Measurements from ENCODE around the gene ALDH5A1. TPM values are rescaled to one million over a fixed set of nuclear protein-coding genes. Genes with fewer than 3 reads are reported as not detected.

ALDH5A1 gene
- total RNA-seq (2014; rRNA removed; shearing (Covaris generic)), result 0.66 and 0.78 TPM in 2 replicates

DNA sequence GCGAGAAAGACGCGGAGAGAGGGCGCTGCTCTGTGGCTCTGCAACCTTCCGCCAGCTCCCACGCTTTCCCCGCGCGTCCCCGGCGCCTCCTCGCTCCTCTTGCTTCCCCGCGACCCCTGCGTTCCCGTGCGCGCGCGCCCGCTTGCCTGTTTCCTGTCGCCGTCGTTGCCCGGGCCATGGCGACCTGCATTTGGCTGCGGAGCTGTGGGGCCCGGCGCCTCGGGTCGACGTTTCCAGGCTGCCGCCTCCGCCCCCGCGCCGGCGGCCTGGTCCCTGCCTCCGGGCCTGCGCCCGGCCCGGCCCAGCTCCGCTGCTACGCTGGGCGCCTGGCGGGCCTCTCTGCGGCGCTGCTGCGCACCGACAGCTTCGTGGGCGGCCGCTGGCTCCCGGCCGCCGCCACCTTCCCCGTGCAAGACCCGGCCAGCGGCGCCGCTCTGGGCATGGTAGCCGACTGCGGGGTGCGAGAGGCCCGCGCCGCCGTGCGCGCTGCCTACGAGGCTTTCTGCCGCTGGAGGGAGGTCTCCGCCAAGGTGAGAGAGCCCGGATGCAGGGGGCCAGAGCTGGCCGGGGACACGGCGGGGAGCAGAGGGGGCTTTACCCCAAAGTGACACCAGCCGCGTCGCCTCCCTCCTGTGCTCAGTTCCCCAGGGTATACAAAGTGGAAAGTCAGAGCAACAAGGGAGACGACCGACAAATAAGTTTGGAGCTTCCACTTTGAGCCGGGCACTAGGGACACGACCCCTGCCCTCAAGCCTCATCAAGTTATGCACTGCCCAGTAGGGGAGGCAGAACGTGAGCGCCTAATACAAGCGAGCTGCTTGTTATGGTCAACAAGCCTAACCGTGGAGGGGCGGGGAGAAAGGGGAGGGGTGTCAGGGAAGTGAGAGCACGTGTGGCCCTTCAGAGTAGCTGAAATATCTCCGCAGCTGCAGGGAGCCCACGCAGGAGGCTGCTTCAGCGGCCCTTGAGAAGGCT is at the start of gene ALDH5A1:
ALDH5A1 (plus strand) TSS at position 149 of the 975 bp plus-strand sequence; CDS start at position 177, 28 bp downstream.
- no peak within 1 kb of the TSS for H3K27ac ChIP-seq
- H3K27me3 ChIP-seq (replicated peaks), result 0 out of 2 replicates have a peak, but pooled peaks cover 11% of the 10 kb centered on the region
- no peaks in the 10 kb centered on the region for H3K9me3 ChIP-seq (replicated peaks)
- DNase-seq (ENCODE audit: low read depth in 1 of 2, low spot score in 2 of 2), result peak; percentile 52 to 56
- H3K4me3 ChIP-seq, result peak within 1 kb of the TSS; percentile 55
- peaks cover 13% of the 10 kb centered on the region for H3K4me1 ChIP-seq (replicated peaks)
- no peaks in the 10 kb centered on the region for H3K36me3 ChIP-seq

DNA sequence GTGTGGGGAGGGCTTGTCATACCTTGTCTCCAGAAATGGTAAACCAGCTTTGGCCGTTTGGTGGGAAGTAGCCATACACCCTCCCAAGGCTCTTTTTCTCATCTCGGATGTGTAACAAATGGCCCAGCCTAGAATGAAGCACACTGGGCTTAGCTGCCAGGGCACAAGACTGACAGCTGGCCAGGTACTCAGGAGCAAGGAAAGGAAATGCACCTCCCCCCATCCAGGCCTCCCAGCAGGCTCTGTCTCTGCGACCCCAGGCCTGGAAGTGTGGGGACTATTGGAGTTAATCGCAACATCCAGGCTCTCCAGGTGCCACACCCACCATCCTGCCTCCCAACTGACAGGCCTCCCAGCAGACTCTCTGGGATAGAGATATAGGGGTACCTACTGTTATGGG is 49.1 kb upstream of the ALDH5A1 start:
- no peak overlapping the region for H3K27ac ChIP-seq
- H3K27me3 ChIP-seq (replicated peaks), result no peaks in the 10 kb centered on the region
- no peaks in the 10 kb centered on the region for H3K9me3 ChIP-seq (replicated peaks)
- H3K36me3 ChIP-seq, result no peaks in the 10 kb centered on the region
- H3K4me3 ChIP-seq, result no peak overlapping the region
- no peaks in the 10 kb centered on the region for H3K4me1 ChIP-seq (replicated peaks)
- no peak for DNase-seq (ENCODE audit: low read depth in 1 of 2, low spot score in 2 of 2)

DNA sequence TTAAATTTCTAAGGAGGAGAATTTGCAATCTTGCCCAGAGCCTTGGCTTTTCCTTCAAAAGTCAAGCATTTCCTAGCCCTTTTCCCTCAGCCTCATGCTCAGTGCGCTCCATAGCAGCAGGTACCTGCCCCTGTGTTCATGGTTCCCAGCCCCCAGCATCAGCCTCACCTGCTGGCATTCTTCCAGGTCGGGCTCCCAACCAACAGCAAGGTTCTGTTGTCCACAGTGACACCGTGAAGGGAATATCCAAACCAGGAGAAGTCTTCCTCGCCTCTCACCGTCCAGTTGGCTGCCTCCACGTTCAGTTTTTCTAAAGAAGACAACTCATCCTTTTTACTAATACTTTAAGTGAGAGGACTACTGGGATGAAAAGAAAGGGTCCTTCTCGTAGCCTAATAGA is 48.1 kb upstream of the ALDH5A1 start:
- no peaks in the 10 kb centered on the region for H3K9me3 ChIP-seq (replicated peaks)
- H3K4me1 ChIP-seq (replicated peaks), result no peaks in the 10 kb centered on the region
- H3K36me3 ChIP-seq, result no peaks in the 10 kb centered on the region
- no peak overlapping the region for H3K27ac ChIP-seq
- H3K27me3 ChIP-seq (replicated peaks), result no peaks in the 10 kb centered on the region
- no peak for DNase-seq (ENCODE audit: low read depth in 1 of 2, low spot score in 2 of 2)
- H3K4me3 ChIP-seq, result no peak overlapping the region

DNA sequence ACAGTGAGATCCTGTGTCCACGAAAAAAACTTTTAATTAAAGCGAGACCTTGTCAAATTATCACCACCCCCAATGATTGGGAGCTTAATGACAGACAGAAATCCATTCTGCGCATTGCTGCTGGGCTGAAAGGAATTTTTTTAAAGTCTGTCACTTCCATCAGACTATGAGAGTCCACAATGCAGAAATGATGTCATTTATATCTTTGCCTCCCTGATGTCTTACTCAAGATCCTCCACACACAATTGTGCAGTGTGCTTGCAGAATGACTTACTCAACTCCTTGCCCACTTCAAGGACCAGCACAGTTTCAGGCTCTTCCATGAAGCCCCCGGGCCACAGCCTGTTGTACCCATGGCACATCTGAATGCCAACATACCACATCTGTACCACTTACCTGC is 46.4 kb upstream of the ALDH5A1 start:
- H3K4me3 ChIP-seq, result no peak overlapping the region
- no peaks in the 10 kb centered on the region for H3K27me3 ChIP-seq (replicated peaks)
- no peaks in the 10 kb centered on the region for H3K36me3 ChIP-seq
- no peaks in the 10 kb centered on the region for H3K9me3 ChIP-seq (replicated peaks)
- DNase-seq (ENCODE audit: low read depth in 1 of 2, low spot score in 2 of 2), result no peak
- H3K27ac ChIP-seq, result no peak overlapping the region
- H3K4me1 ChIP-seq (replicated peaks), result no peaks in the 10 kb centered on the region

DNA sequence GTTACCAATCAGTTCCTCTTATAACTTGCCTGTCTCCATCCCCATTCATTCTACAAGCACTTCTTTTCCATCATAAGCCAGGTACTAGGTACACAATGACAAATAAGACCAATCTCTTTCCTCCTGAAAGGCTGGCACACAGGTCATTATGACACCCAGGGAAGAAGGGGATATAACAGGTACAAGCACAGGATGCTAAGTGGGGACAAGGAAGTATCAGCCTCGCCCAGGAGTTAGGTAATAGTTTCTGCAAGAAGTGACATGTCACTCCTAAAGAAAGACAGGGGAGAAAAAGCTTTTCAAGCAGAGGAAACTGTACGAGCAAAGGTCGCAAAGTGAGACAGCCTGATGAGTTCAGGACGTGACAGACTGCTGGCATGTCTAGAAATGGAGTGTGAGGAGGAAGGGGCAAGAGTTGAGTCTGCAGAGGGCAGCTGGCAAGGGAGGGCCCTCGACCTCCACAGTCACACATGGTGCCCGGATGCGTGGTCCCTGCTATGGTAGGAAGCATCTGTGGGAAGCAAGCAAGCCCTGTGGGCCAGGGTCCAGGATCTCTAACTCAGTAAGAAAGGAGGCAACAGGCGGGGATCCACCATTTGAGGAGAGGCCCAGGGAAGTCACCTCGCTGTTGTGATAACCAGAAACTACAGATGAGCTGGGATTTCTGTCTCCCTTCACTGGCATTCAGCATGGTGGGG is 45.8 kb upstream of the ALDH5A1 start:
- Histone ChIP-seq H3K9me3 (replicated peaks) (no peaks in the 10 kb centered on the region), H3K27me3 (replicated peaks) (no peaks in the 10 kb centered on the region), H3K36me3 (no peaks in the 10 kb centered on the region), H3K4me3 (no peak overlapping the region), H3K4me1 (replicated peaks) (no peaks in the 10 kb centered on the region), H3K27ac (no peak overlapping the region)
- DNase-seq (ENCODE audit: low read depth in 1 of 2, low spot score in 2 of 2), result no peak

DNA sequence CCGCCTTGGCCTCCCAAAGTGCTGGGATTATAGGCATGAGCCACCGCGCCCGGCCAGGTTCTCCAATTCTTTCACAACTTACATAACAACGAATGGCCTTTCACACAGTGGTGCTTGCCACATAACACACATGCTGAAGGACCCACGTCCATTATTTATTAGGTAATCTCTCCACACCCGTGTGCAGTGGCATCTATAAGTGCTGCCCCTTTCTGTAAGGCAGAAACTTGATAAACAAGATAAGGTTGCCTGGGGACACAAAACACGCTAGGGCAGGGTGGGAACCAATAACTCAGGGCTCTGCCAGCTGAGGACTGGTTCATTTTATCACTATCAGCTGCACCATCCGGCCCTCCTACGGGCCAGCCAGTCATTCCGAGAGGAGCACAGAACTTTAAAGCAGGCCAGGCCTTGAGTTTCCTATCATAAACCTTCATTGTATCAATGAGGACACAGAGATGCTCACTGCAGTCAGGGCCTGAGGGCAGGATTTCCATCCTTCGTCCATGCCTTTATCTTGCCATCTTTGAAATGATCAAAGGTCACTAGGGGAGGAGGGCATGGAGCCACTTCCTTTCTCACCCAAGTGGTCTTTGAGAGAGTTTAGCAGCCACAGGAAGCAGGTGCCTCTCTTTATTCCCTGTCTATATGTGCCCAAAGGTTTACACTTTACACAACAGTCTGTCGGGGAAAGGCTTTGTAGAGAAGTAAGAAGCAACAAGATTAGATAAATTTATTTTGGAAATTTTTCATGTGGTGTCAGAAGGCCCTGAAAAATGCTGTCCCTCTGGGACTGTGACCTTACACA is 43.0 kb upstream of the ALDH5A1 start:
- no peaks in the 10 kb centered on the region for H3K9me3 ChIP-seq (replicated peaks)

DNA sequence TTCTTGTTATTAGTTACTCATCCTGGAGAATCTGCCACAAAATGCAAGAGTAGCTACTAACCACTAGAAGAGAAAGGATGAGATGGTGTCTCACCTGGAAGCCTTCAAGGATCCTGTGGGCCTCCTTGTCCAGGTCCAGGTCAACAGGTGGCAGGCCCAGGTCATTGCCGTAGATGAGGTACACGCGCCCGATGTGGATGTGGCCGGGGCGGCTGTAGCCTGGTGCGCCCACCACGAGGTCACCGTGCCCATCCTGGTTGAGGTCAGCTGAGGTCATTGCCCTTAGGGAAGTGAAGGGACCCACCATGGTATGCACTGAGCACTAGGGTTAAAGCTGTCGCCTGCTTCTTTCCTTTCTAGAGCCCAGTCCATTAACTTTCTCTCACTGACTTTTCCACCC is 40.8 kb upstream of the ALDH5A1 start:
- no peak for DNase-seq (ENCODE audit: low read depth in 1 of 2, low spot score in 2 of 2)
- Histone ChIP-seq H3K27me3 (replicated peaks) (no peaks in the 10 kb centered on the region), H3K27ac (no peak overlapping the region), H3K9me3 (replicated peaks) (no peaks in the 10 kb centered on the region), H3K4me3 (no peak overlapping the region), H3K4me1 (replicated peaks) (no peaks in the 10 kb centered on the region), H3K36me3 (no peaks in the 10 kb centered on the region)

More for the DNA sequence above, 43.0 kb upstream of the ALDH5A1 start:
- H3K36me3 ChIP-seq, result no peaks in the 10 kb centered on the region
- H3K4me1 ChIP-seq (replicated peaks), result no peaks in the 10 kb centered on the region
- no peak overlapping the region for H3K27ac ChIP-seq
- no peaks in the 10 kb centered on the region for H3K27me3 ChIP-seq (replicated peaks)
- H3K4me3 ChIP-seq, result no peak overlapping the region
- no peak for DNase-seq (ENCODE audit: low read depth in 1 of 2, low spot score in 2 of 2)

DNA sequence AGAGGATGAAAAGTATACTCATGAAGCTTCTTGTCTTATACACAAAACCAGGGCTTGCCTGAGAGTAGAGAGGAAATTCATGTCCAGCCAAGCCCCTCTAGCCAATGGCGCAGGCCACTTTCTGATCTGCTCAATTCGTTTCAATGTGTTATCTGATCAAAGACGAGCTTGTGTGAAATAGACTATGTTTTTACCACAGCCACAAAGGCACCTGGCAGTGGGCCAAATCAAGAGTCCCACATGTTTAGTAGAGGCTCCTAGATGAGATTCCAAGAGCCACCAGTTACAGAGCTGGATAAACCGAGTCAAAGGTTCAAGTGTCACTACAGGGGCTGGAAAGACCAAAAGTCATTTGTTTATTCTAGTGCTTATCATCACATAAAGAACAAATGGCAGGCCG is 40.3 kb upstream of the ALDH5A1 start:
- no peaks in the 10 kb centered on the region for H3K9me3 ChIP-seq (replicated peaks)

DNA sequence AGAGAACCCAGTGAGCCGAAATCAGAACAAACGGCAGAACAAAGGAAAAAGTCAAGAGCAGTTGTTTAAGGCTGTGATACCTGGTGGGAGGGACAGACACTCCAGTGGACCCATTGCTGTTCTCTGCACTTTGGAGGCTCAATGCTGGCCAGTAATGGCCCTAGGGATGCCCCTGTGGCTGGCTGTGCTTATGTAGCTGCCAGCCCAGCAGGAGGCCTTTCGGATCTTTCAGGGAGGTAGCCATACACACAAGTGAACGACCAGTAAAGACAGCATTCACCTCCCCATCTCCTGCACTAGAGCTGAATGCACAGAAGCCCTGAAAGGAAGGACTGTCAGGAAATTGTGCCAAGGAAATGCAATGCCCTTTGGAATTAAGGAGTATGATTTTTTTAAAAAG is 39.7 kb upstream of the ALDH5A1 start:
- no peaks in the 10 kb centered on the region for H3K9me3 ChIP-seq (replicated peaks)
- H3K4me1 ChIP-seq (replicated peaks), result no peaks in the 10 kb centered on the region
- no peaks in the 10 kb centered on the region for H3K27me3 ChIP-seq (replicated peaks)
- no peak overlapping the region for H3K4me3 ChIP-seq
- H3K36me3 ChIP-seq, result no peaks in the 10 kb centered on the region
- DNase-seq (ENCODE audit: low read depth in 1 of 2, low spot score in 2 of 2), result no peak
- H3K27ac ChIP-seq, result no peak overlapping the region

More for the DNA sequence above, 40.3 kb upstream of the ALDH5A1 start:
- no peak overlapping the region for H3K4me3 ChIP-seq
- H3K27ac ChIP-seq, result no peak overlapping the region
- no peaks in the 10 kb centered on the region for H3K4me1 ChIP-seq (replicated peaks)
- no peaks in the 10 kb centered on the region for H3K36me3 ChIP-seq
- no peak for DNase-seq (ENCODE audit: low read depth in 1 of 2, low spot score in 2 of 2)
- H3K27me3 ChIP-seq (replicated peaks), result no peaks in the 10 kb centered on the region

DNA sequence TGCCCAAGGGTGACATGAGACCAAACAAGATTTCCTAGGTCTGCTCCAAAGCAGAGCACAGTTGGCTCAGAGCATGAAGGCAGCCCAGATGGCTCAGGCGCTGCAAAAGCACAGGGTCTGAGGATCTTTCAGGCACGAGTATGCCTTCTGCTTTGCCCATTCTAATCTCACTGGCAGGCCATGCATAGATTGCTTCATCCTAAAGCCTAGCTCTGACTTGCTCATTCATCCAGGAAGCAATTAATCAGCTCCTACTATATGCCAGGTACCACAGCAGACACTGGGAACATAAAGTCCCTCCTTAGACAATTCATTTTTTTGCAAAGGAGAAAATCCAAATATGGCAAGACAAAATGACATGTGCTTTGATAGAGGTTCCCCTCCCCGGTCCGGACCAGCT is 36.6 kb upstream of the ALDH5A1 start:
- no peaks in the 10 kb centered on the region; the same call in 1 of the 2 replicates for H3K27me3 ChIP-seq (replicated peaks)
- H3K27ac ChIP-seq, result no peak overlapping the region
- H3K36me3 ChIP-seq, result no peaks in the 10 kb centered on the region
- DNase-seq (ENCODE audit: low read depth in 1 of 2, low spot score in 2 of 2), result no peak
- no peak overlapping the region for H3K4me3 ChIP-seq
- no peaks in the 10 kb centered on the region for H3K9me3 ChIP-seq (replicated peaks)
- no peaks in the 10 kb centered on the region for H3K4me1 ChIP-seq (replicated peaks)

DNA sequence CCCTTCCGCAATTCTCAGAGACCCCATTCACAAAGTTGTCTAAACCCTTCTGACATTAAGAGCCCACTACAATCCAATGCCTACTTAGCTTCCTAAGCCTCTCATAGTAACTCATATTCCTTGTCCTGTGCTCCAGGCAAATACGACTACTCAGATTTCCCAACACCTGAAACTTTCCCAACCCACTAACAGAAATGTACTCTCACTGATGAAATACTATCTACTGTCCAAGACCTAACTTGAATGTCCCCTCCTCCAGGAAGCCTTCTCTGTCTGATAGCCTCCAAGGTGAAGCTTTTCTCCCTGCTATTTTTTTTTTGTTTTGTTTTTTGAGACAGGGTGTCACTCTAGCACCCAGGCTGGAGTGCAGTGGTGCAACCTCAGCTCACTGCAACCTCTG is 35.8 kb upstream of the ALDH5A1 start:
- DNase-seq (ENCODE audit: low read depth in 1 of 2, low spot score in 2 of 2), result no peak
- H3K4me3 ChIP-seq, result no peak overlapping the region

DNA sequence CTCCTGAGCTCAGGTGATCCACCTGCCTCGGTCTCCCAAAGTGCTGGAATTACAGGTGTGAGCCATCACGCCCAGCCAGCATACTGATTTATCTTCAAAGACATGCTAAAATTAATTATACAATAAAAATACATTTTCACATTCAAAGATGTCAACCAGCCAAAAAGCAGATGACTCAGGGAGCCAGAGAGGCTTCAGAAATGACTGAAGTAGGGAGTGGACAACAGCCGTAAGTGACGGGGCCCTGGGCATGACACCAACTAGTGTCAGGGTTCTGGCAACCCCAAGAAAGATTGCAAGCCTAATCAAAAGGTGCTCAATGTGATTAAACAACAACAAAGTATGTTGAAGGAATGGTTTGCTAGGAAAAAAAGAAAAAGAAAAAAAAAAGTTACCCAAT is 33.8 kb upstream of the ALDH5A1 start:
- no peak for DNase-seq (ENCODE audit: low read depth in 1 of 2, low spot score in 2 of 2)
- H3K36me3 ChIP-seq, result no peaks in the 10 kb centered on the region
- H3K27ac ChIP-seq, result no peak overlapping the region
- no peak overlapping the region for H3K4me3 ChIP-seq
- no peaks in the 10 kb centered on the region; the same call in 1 of the 2 replicates for H3K27me3 ChIP-seq (replicated peaks)
- H3K4me1 ChIP-seq (replicated peaks), result no peaks in the 10 kb centered on the region
- no peaks in the 10 kb centered on the region for H3K9me3 ChIP-seq (replicated peaks)

More for the DNA sequence above, 35.8 kb upstream of the ALDH5A1 start:
- Histone ChIP-seq H3K9me3 (replicated peaks) (no peaks in the 10 kb centered on the region), H3K4me1 (replicated peaks) (no peaks in the 10 kb centered on the region), H3K36me3 (no peaks in the 10 kb centered on the region), H3K27ac (no peak overlapping the region), H3K27me3 (replicated peaks) (no peaks in the 10 kb centered on the region; the same call in 1 of the 2 replicates)

DNA sequence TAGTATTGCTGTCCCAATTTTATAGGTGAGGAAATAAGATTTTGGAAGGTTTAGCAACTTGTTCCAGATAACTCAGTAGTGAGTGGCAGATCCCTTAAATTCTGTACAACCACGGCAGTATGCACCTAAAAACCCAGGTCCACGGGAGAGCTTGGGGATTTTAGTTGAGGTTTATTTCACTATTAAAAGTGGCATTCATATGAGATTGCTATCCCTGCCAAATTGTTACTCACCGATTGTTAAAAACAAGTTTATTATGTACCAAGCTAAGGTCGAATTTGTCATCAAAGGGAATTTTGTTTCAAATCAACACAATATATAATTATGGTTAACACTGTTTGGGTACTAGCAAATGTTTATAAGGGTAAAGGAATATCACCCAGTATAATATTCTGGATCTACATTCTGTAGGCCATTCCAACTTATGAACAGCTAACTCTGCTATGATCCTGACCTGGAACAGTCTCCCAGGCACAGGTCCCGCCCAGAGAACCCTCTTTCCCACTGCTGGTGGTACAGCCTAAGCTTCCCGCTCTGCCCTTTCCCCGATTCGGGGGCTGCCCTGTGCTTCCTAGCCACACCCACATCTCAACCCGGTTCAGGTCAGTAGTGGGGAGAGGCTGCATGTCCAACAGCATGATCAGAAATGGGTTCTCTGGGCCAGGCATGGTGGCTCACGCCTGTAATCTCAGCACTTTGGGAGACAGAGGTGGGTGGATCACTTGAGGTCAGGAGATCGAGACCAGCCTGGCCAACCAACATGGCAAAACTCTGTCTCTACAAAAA is 30.3 kb upstream of the ALDH5A1 start:
- no peaks in the 10 kb centered on the region for H3K4me1 ChIP-seq (replicated peaks)
- no peaks in the 10 kb centered on the region for H3K36me3 ChIP-seq
- no peaks in the 10 kb centered on the region for H3K9me3 ChIP-seq (replicated peaks)
- H3K4me3 ChIP-seq, result no peak overlapping the region
- DNase-seq (ENCODE audit: low read depth in 1 of 2, low spot score in 2 of 2), result no peak
- H3K27ac ChIP-seq, result no peak overlapping the region
- no peaks in the 10 kb centered on the region; the same call in 1 of the 2 replicates for H3K27me3 ChIP-seq (replicated peaks)

Measured in SJSA1 (cell line).